Fibroblast of the aortic adventitia (primary cell): ENCODE measurements around the gene PLEKHH3. TPM values are rescaled to one million over a fixed set of nuclear protein-coding genes. Genes with fewer than 3 reads are reported as not detected.
A peak's percentile ranks its signal among the peaks of the same experiment; 100 is the strongest.

ENCODE experiments used
- DNase-seq: peaks from one replicate; pipeline ENCODE4 v3.0.0-alpha.2; 2010; ENCODE audit warnings: low read depth
- H3K4me3 ChIP-seq: 2 replicates; pipeline ENCODE4 v1.5.1; 2011; ENCODE audit warnings: low read depth, mild to moderate bottlenecking, control low read depth, low read length, moderate library complexity
- total RNA-seq: library from RNA; depleted of rRNA; stranded (reverse); fragments of >200 nt; gene quantifications from 2 replicates; pipeline ENCODE4 v1.2.3, GENCODE V29; 2012; ENCODE audit warnings: low replicate concordance
- TF ChIP-seq, protein P1 (sequence below): IDR thresholded peaks from 2 replicates; pipeline ENCODE4 v1.5.1; 2011; ENCODE audit warnings: mild to moderate bottlenecking, low read length, control low read depth, inconsistent platforms; ENCODE audit not compliant: insufficient read depth

PLEKHH3 gene, protein sequence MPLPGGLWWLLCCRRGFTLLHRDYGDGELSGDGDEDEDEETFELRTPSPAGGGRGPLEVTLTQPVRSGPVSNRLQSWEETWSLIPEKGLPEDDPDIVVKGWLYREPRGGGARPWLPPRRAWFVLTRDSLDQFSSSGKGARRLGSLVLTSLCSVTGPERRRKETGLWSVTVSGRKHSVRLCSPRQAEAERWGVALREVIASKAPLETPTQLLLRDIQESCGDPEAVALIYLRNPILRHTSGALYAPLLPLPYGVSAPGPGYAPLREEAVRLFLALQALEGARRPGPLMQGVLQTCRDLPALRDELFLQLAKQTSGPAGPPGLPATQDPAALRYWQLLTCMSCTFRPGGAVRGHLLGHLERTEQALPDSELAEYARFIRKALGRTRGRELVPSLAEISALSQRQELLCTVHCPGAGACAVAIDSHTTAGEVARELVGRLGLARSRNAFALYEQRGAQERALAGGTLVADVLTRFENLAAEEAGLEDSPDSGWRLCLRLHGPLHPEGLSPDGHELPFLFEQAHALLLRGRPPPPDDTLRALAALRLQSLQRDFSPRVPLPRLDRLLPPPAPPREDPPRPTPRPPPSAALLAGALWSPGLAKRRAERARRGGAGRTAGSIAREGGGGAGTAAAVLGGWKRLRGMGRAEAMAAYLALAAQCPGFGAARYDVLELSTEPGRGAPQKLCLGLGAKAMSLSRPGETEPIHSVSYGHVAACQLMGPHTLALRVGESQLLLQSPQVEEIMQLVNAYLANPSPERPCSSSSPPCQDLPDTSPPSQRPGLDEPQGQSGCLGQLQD
- total RNA-seq: 15.5 and 15.6 TPM in 2 replicates

DNA sequence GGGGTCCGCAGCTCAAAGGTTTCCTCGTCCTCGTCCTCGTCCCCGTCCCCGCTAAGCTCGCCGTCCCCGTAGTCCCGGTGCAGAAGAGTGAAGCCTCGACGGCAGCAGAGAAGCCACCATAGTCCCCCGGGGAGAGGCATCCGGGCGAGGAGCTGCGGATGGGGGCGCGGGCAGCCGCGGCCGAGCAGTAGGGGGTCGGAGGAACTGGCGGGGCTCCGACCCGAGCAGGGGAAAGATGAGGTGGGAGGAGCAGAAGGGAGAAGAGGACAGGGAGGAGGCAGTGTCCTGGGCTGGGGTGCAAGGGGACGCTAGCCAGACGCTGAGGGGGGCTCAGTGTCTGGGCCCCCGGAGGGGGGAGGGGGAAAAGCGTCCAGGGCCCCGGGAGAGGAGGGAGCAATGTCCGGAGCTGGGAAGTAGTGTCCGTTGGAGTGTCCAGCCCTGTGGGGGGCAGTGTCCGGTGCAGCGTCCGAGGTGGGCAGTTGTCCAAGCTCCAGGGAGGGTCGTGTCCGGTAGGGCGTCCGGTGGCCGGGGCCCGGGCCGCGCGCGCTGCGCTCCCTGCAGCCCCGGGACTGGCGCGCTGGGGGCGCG lies at the start of gene PLEKHH3:
Gene PLEKHH3 (minus strand): TSS at position 571 of the 588 bp plus-strand sequence. CDS start 431 bp downstream, at position 140.
- TF ChIP-seq, protein P1, sequence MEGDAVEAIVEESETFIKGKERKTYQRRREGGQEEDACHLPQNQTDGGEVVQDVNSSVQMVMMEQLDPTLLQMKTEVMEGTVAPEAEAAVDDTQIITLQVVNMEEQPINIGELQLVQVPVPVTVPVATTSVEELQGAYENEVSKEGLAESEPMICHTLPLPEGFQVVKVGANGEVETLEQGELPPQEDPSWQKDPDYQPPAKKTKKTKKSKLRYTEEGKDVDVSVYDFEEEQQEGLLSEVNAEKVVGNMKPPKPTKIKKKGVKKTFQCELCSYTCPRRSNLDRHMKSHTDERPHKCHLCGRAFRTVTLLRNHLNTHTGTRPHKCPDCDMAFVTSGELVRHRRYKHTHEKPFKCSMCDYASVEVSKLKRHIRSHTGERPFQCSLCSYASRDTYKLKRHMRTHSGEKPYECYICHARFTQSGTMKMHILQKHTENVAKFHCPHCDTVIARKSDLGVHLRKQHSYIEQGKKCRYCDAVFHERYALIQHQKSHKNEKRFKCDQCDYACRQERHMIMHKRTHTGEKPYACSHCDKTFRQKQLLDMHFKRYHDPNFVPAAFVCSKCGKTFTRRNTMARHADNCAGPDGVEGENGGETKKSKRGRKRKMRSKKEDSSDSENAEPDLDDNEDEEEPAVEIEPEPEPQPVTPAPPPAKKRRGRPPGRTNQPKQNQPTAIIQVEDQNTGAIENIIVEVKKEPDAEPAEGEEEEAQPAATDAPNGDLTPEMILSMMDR: peak; percentile 27
- peak within 1 kb of the TSS; percentile 93 for H3K4me3 ChIP-seq
- DNase-seq: no peak

DNA sequence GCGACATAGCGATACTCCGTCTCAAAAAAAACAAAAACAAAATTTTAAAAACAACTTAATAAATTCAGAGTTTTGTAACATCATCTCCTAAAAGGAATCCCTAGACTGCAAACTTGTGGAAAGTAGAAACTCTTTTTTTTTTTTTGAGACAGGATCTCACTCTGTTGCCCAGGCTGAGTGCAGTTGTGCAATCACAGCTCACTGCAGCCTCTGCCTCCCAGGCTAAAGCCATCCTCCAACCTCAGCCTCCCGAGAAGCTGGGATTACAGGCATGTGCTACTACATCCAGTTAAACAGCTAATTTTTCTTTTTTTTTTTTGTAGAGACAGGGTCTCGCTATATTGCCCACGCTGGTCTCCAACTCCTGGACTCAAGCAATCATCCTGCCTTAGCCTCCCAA lies 48.3 kb upstream of the PLEKHH3 start:
- TF ChIP-seq, protein P1: no peak
- H3K4me3 ChIP-seq: no peak overlapping the region
- DNase-seq: no peak

DNA sequence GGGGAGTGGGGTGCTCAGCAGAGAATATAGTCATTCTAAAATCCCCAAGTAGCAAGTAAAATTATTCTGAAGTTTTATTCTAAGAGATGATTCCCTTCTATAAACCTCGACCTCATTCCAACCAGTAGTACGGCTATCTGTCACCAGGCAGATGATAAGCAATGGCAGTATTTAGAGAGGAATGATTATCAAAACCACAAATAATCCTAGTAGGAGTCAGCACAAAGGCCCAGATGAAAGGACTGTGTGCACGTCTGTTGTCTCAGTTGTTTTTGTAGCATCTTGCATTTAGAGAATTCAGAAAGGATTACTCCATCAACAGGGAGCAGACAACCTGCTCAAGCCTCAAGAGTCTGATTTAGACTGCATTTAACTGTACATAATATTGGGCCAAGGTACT lies 46.8 kb upstream of the PLEKHH3 start:
- TF ChIP-seq, protein P1: no peak
- DNase-seq: no peak
- H3K4me3 ChIP-seq: no peak overlapping the region

DNA sequence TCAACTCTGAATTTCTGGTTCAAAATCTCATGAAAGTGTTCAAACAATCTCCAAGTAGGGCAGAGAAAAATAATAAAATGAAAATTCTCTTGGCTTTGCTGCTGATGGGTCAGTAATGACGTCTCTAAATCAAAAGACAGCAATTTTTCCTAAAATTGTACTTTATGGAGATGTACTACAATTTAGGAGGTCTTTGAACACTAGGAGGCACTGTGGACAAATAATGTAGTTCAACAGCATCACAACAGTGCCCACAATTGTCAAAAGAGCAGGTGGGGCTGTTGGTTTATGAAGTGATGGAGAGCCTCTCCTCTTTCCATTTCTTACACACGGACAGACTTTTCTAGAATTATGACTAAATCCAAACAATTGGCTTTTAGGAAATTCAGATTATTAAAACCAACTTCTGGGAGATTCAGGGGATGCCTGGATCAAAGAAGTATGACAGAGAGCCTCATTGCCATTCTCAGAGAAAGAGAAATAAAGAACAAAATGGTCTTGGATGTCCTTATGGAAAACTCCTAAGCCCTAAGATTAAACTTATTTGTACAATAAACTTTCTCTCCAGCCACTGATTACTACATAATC lies 44.3 kb upstream of the PLEKHH3 start:
- H3K4me3 ChIP-seq: no peak overlapping the region
- TF ChIP-seq, protein P1: peak; percentile 60
- peak; percentile 85 for DNase-seq

DNA sequence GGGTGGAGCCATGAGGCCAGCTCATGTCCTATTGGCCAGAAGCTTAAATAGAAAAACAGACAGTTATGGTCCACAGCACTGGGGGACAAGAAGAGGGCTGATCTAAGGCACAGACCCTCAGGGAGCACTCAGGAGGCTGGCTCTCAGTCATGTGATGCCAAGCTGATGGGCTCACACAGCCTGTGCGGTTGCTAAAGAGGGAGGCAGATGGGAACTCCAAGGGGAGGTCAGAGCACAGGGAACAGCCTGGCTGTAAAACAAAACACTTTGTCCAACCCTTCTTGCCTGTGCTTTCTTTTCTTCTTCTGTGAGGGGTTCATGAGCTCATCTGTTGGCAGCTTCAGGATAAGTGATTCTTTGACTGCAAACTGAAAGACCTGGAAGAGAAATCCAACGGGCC lies 32.8 kb upstream of the PLEKHH3 start:
- DNase-seq: no peak
- TF ChIP-seq, protein P1: no peak
- no peak overlapping the region for H3K4me3 ChIP-seq

DNA sequence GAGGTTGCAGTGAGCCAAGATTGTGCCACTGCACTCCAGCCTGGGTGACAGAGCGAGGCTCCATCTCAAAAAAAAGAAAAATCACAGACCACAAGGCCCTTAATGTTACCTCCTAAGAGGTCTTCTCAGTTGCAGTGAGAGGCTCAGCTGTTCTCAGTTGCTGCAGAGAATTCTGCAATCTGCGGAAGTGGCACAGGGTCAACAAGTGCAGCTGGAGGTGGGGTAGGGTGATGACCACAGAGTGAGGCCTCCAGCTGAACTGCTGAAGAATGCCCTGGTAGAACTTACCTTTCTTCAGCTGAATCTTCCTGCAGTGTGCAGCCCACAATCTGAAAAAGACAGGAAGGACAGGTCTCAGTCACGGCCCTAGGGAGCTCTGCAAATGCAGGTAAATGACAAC lies 31.8 kb upstream of the PLEKHH3 start:
- DNase-seq: no peak

More for the DNA sequence above, 31.8 kb upstream of the PLEKHH3 start:
- TF ChIP-seq, protein P1: no peak
- no peak overlapping the region for H3K4me3 ChIP-seq
